Natural killer cell treated with Interleukin-12 subunit alpha and Interleukin-12 subunit beta and Interleukin-15 and Interleukin-18, amount 100 ng/mL, for 72 hours (primary cell): Measurements from ENCODE around the gene RSPH6A. TPM values are rescaled to one million over a fixed set of nuclear protein-coding genes. Genes with fewer than 3 reads are reported as not detected.
"Not testable (repeated sequence)": the region's sequence is repeated elsewhere in the genome, so short reads cannot be mapped to it uniquely, and the experiment has no call there.

Experiments
- ATAC-seq, 2 donors: fragments of 150-1000 bp; cut with Tn5 transposase in 1 of 2; sonication (Bioruptor Pico), chemical (Tn5 transposase) in 1 of 2; 2 replicates each; pipeline ENCODE4 v1.10.0; 2021
- DNase-seq: peaks from one replicate; pipeline ENCODE4 v3.0.0; 2022; ENCODE audit warnings: low spot score
- H3K27ac Mint-ChIP-seq, 2 donors: 1 replicate in 1 of 2; 2 replicates in 1 of 2; pipeline ENCODE4 v1.8.0; 2022; ENCODE audit warnings: mixed read lengths in 2 of 2, mild to moderate bottlenecking in 1 of 2, moderate library complexity in 1 of 2
- H3K27me3 Mint-ChIP-seq, 2 donors: 1 replicate in 1 of 2; 2 replicates in 1 of 2; pipeline ENCODE4 v1.8.0; 2022; ENCODE audit warnings: mixed read lengths in 2 of 2
- H3K36me3 Mint-ChIP-seq: one replicate; pipeline ENCODE4 v1.8.0; 2022; ENCODE audit warnings: mixed read lengths
- H3K4me1 Mint-ChIP-seq, 2 donors: 1 replicate in 1 of 2; 2 replicates in 1 of 2; pipeline ENCODE4 v1.8.0; 2022; ENCODE audit warnings: low read depth in 2 of 2, mixed read lengths in 2 of 2, mild to moderate bottlenecking in 1 of 2
- H3K4me3 Mint-ChIP-seq: one replicate; pipeline ENCODE4 v1.8.0; 2022; ENCODE audit warnings: mixed read lengths
- H3K9me3 Mint-ChIP-seq: 2 replicates; pipeline ENCODE4 v1.8.0; 2022; ENCODE audit warnings: mixed read lengths
- total RNA-seq, 2 donors: library from RNA; stranded (reverse); gene quantifications; one replicate each; pipeline ENCODE4 v1.2.3, GENCODE V29; 2022

Gene RSPH6A
- total RNA-seq, 2 donors from 2014 or later = 0.38 to 0.98 TPM

- H3K4me1 Mint-ChIP-seq, H3K36me3 Mint-ChIP-seq, H3K27ac Mint-ChIP-seq, DNase-seq, H3K4me3 Mint-ChIP-seq, ATAC-seq, H3K27me3 Mint-ChIP-seq, H3K9me3 Mint-ChIP-seq: not testable (repeated sequence)
Observed at GRCh38 chr19:45751483-45751882, 63.6 kb downstream of the RSPH6A start.

DNA sequence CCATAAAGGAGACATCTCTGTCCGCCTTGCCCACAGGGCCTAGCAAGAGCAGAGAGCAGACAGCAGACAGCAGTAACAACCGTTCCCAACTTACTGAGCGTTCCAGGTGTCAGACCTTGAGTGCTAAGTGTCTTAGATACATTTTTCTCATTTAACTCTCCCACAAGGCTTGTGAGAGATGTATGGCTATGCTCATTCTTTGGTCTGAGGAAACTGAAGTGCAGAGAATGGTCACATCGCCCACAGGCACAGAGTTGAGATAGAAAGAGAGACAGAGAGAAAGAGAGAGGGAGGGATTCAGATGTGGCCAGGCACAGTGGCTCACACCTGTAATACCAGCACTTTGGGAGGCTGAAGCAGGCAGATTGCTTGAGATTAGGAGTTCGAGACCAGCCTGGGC lies 67.6 kb downstream of the RSPH6A start:
- Mint-ChIP-seq H3K4me1 (no peaks in the 10 kb centered on the region), H3K36me3 (no peaks in the 10 kb centered on the region), H3K27me3 (peaks cover 9 to 11% of the 10 kb centered on the region in 2 donors), H3K9me3 (no peaks in the 10 kb centered on the region), H3K27ac (no peak overlapping the region), H3K4me3 (no peak overlapping the region)
- DNase-seq (no peak), ATAC-seq (no peak)

- DNase-seq (no peak), ATAC-seq (no peak)
- Mint-ChIP-seq H3K4me1 (no peaks in the 10 kb centered on the region), H3K36me3 (no peaks in the 10 kb centered on the region), H3K9me3 (no peaks in the 10 kb centered on the region), H3K4me3 (no peak overlapping the region), H3K27ac (no peak overlapping the region), H3K27me3 (peaks cover 9 to 11% of the 10 kb centered on the region in 2 donors)
Observed at GRCh38 chr19:45746866-45747265, 68.2 kb downstream of the RSPH6A start.

Other genes with a start within 250 kb of the RSPH6A start
- gene OPA3, start 230.5 kb downstream of the RSPH6A start, total RNA-seq = 10 to 100 TPM; 17.0 to 17.5 TPM
- under 1 TPM in 1 of 2 donors, not detected in 1; 0.24 TPM for gene GPR4, start 213.1 kb downstream of the RSPH6A start, total RNA-seq
- gene EML2, start 175.9 kb downstream of the RSPH6A start, total RNA-seq = 100 to 1,000 TPM; 232 to 255 TPM
- gene GIPR, start 147.1 kb downstream of the RSPH6A start, total RNA-seq = 10 to 100 TPM; 29.0 to 74.0 TPM
- gene SNRPD2, start 123.4 kb downstream of the RSPH6A start, total RNA-seq = 100 to 1,000 TPM; 389 to 427 TPM
- 10 to 100 TPM in 1 of 2 donors, 1 to 10 TPM in 1; 8.4 to 22.7 TPM for gene QPCTL, start 122.6 kb downstream of the RSPH6A start, total RNA-seq
- gene FBXO46, start 84.4 kb downstream of the RSPH6A start, total RNA-seq = 10 to 100 TPM; 36.9 to 53.8 TPM
- gene MEIOSIN, start 81.9 kb downstream of the RSPH6A start, total RNA-seq = not detected
- 1 to 10 TPM; 3.0 to 3.6 TPM for gene SIX5, start 46.1 kb downstream of the RSPH6A start, total RNA-seq
- gene DMPK, start 32.8 kb downstream of the RSPH6A start, total RNA-seq = 10 to 100 TPM; 40.8 to 51.1 TPM
- gene DMWD, start 22.5 kb downstream of the RSPH6A start, total RNA-seq = 10 to 100 TPM; 51.3 to 76.6 TPM
- 100 to 1,000 TPM; 107 to 217 TPM for gene SYMPK, start 47.8 kb upstream of the RSPH6A start, total RNA-seq
- gene FOXA3, start 49.0 kb upstream of the RSPH6A start, total RNA-seq = under 1 TPM in 1 of 2 donors, not detected in 1; 0.19 TPM
- gene IRF2BP1, start 70.8 kb upstream of the RSPH6A start, total RNA-seq = 10 to 100 TPM; 14.5 to 18.2 TPM
- 10 to 100 TPM; 10.6 to 14.9 TPM for gene MYPOP, start 87.3 kb upstream of the RSPH6A start, total RNA-seq
- gene NANOS2, start 99.5 kb upstream of the RSPH6A start, total RNA-seq = not detected
- gene NOVA2, start 158.6 kb upstream of the RSPH6A start, total RNA-seq = not detected
- gene CCDC61, start 180.2 kb upstream of the RSPH6A start, total RNA-seq = 10 to 100 TPM; 21.4 to 26.7 TPM
- not detected for gene PGLYRP1, start 207.7 kb upstream of the RSPH6A start, total RNA-seq
- not detected for gene IGFL4, start 225.7 kb upstream of the RSPH6A start, total RNA-seq